Liver (tissue), 9 donors: ENCODE results near the gene CHN1. TPM values are rescaled to one million over a fixed set of nuclear protein-coding genes. Genes with fewer than 3 reads are reported as not detected.

Experiments used
- DNase-seq: peaks from one replicate; pipeline ENCODE4 v3.0.0-alpha.2; 2017; ENCODE audit warnings: low spot score
- H3K27ac ChIP-seq, 2 donors: one replicate each; pipeline ENCODE4 v1.7.0; 2013; ENCODE audit warnings: inconsistent platforms in 2 of 2, low read length in 2 of 2, control low read depth in 1 of 2, low read depth in 1 of 2, mild to moderate bottlenecking in 1 of 2
- H3K27me3 ChIP-seq, 4 donors: one replicate each; pipeline versions ENCODE4 v1.6.1 to v1.7.0; 2013; ENCODE audit warnings: low read length in 3 of 4, inconsistent platforms in 1 of 4, mild to moderate bottlenecking in 1 of 4, moderate library complexity in 1 of 4; ENCODE audit not compliant: control insufficient read depth in 4 of 4, insufficient read depth in 4 of 4
- H3K36me3 ChIP-seq, 4 donors: one replicate each; pipeline versions ENCODE4 v1.6.1 to v1.7.0; 2013; ENCODE audit warnings: low read length in 3 of 4, mild to moderate bottlenecking in 3 of 4, low read depth in 1 of 4, moderate library complexity in 1 of 4; ENCODE audit not compliant: control insufficient read depth in 4 of 4, insufficient read depth in 3 of 4
- H3K4me1 ChIP-seq, 4 donors: one replicate each; pipeline versions ENCODE4 v1.6.1 to v1.7.0; 2013; ENCODE audit warnings: low read length in 3 of 4, mild to moderate bottlenecking in 3 of 4, moderate library complexity in 1 of 4; ENCODE audit not compliant: control insufficient read depth in 4 of 4, insufficient read depth in 4 of 4
- H3K4me3 ChIP-seq, 3 donors: one replicate each; pipeline versions ENCODE4 v1.6.1 to v1.7.0; 2013; ENCODE audit warnings: low read length in 3 of 3, control low read depth in 1 of 3, low read depth in 1 of 3, mild to moderate bottlenecking in 1 of 3
- H3K9ac ChIP-seq, 2 donors: one replicate each; pipeline ENCODE4 v1.7.0; 2013; ENCODE audit warnings: low read length in 2 of 2, mild to moderate bottlenecking in 2 of 2, moderate library complexity in 2 of 2, control low read depth in 1 of 2, low read depth in 1 of 2
- H3K9me3 ChIP-seq, 4 donors: one replicate each; pipeline versions ENCODE4 v1.6.1 to v1.7.0; 2013; ENCODE audit warnings: low read length in 3 of 4; ENCODE audit not compliant: control insufficient read depth in 4 of 4
- CTCF ChIP-seq: fragments of 150-350 bp; IDR thresholded peaks from 2 replicates; pipeline ENCODE4 v1.5.1; 2017; ENCODE audit warnings: improper control_type of control experiment, low read depth, low read length; ENCODE audit not compliant: missing input control
- EGR1 ChIP-seq, 2 donors: IDR thresholded peaks; 2 replicates each; pipeline ENCODE4 v1.6.1; 2016 to 2018; ENCODE audit warnings: antibody characterized with exemption in 2 of 2, low read depth in 2 of 2
- FOXA1 ChIP-seq: IDR thresholded peaks from 2 replicates; pipeline ENCODE4 v1.6.1; 2016; ENCODE audit warnings: antibody characterized with exemption
- FOXA2 ChIP-seq: IDR thresholded peaks from 2 replicates; pipeline ENCODE4 v1.6.1; 2016; ENCODE audit warnings: antibody characterized with exemption
- GABPA ChIP-seq, 2 donors: IDR thresholded peaks in 1 of 2; conservative IDR thresholded peaks in 1 of 2; 2 replicates each; pipeline ENCODE4 v1.6.1; 2016; ENCODE audit warnings: antibody characterized with exemption in 2 of 2, mild to moderate bottlenecking in 1 of 2, moderate library complexity in 1 of 2
- HNF4A ChIP-seq, 2 donors: conservative IDR thresholded peaks; 2 replicates each; pipeline ENCODE4 v1.6.1; 2016; ENCODE audit warnings: antibody characterized with exemption in 2 of 2, mild to moderate bottlenecking in 2 of 2
- HNF4G ChIP-seq: IDR thresholded peaks from 2 replicates; pipeline ENCODE4 v1.6.1; 2016; ENCODE audit warnings: antibody characterized with exemption
- JUND ChIP-seq, 2 donors: IDR thresholded peaks; 2 replicates each; pipeline ENCODE4 v1.6.1; 2016; ENCODE audit warnings: antibody characterized with exemption in 2 of 2
- MAX ChIP-seq: IDR thresholded peaks from 2 replicates; pipeline ENCODE4 v1.6.1; 2016; ENCODE audit warnings: antibody characterized with exemption
- NR2F2 ChIP-seq: IDR thresholded peaks from 2 replicates; pipeline ENCODE4 v1.6.1; 2016; ENCODE audit warnings: antibody characterized with exemption
- RAD21 ChIP-seq, 2 donors: IDR thresholded peaks; 2 replicates each; pipeline ENCODE4 v1.6.1; 2016; ENCODE audit warnings: antibody characterized with exemption in 2 of 2, mild to moderate bottlenecking in 2 of 2
- RXRA ChIP-seq, 2 donors: IDR thresholded peaks; 2 replicates each; pipeline ENCODE4 v1.6.1; 2017 to 2018; ENCODE audit warnings: antibody characterized with exemption in 2 of 2, mild to moderate bottlenecking in 1 of 2
- SP1 ChIP-seq: IDR thresholded peaks from 2 replicates; pipeline ENCODE4 v1.6.1; 2018; ENCODE audit warnings: antibody characterized with exemption, mild to moderate bottlenecking
- TAF1 ChIP-seq: conservative IDR thresholded peaks from 2 replicates; pipeline ENCODE4 v1.6.1; 2016; ENCODE audit warnings: antibody characterized with exemption, mild to moderate bottlenecking
- YY1 ChIP-seq: IDR thresholded peaks from 2 replicates; pipeline ENCODE4 v1.6.1; 2016; ENCODE audit warnings: antibody characterized with exemption, mild to moderate bottlenecking
- ZBTB33 ChIP-seq: IDR thresholded peaks from 2 replicates; pipeline ENCODE4 v1.6.1; 2016; ENCODE audit warnings: antibody characterized with exemption
- WGBS: extraction: QIAGEN DNeasy Blood & Tissue Kit; methylation state at CpG from one replicate; pipeline ENCODE4 v1.1.7; 2013; 5-methylcytosine and 5-hydroxymethylcytosine counted together
- polyA plus RNA-seq, 2 donors: library from polyadenylated mRNA; stranded (reverse) in 1 of 2; unstranded in 1 of 2; fragments of 200-250 nt in 1 of 2; fragments of >200 nt in 1 of 2; fragmentation: Nextera tagmentation in 1 of 2; extraction: Ambion mirVana in 1 of 2; gene quantifications; one replicate each; pipeline versions ENCODE4 v1.2.1 to v1.2.3, GENCODE V29; 2013 to 2015
- total RNA-seq, 2 donors: library from RNA; depleted of rRNA; stranded (reverse); fragments of >200 nt; gene quantifications; one replicate each; pipeline ENCODE4 v1.2.3, GENCODE V29; 2014
- TF ChIP-seq, protein P1 (sequence below): IDR thresholded peaks from 2 replicates; pipeline ENCODE4 v1.6.1; 2016; ENCODE audit warnings: antibody characterized with exemption, mild to moderate bottlenecking
- TF ChIP-seq, protein P2 (sequence below): IDR thresholded peaks from 2 replicates; pipeline ENCODE4 v1.6.1; 2016; ENCODE audit warnings: antibody characterized with exemption
- donor health status: healthy.
- donor health status: healthy.
- donor health status: healthy.
- donor health status: healthy.
- donor health status: healthy.

CHN1 gene
- total and polyA plus RNA-seq, 4 donors, result 0.66 to 1.6 (median 1.1) TPM

DNA sequence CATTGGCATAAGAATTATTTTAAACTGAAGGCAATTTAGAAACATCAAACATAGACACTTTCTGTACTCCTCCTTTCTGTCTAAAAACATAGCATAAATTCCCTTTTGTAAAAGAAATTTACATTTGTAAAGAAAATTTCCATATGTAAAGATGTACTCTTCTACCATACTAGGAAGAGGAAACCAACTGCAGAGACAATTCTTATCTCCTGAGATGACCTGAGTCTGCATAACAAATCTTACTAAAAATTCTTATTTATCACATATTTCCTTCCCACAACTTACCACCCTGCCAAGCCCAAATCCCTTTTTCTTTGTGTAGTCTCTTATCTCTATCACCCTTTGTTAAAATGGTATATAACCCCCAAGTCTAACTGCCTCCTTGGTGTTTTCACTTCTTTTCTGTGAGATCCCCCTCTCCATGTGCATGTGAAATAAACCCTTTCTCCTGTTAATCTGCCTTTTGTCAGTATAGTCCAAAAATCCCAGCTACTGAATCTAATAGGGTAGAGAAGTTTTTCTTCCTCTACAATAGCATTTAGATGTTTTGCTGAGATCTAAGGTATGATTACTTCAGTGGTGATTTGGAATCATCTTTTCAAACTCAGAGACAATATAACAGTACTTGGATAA lies 81.0 kb downstream of the CHN1 start:
- TF ChIP-seq GABPA (IDR thresholded peaks at IDR 0.05 in 1 of 2, conservative IDR thresholded peaks at IDR 0.05 in 1 of 2), result no peak
- no peak for DNase-seq
- Histone ChIP-seq H3K4me3 (no peak overlapping the region), H3K9ac (no peak overlapping the region), H3K27ac (no peak overlapping the region), H3K9me3 (no peaks in the 10 kb centered on the region), H3K27me3 (no peaks in the 10 kb centered on the region), H3K4me1 (no peaks in the 10 kb centered on the region), H3K36me3 (no peaks in the 10 kb centered on the region)

DNA sequence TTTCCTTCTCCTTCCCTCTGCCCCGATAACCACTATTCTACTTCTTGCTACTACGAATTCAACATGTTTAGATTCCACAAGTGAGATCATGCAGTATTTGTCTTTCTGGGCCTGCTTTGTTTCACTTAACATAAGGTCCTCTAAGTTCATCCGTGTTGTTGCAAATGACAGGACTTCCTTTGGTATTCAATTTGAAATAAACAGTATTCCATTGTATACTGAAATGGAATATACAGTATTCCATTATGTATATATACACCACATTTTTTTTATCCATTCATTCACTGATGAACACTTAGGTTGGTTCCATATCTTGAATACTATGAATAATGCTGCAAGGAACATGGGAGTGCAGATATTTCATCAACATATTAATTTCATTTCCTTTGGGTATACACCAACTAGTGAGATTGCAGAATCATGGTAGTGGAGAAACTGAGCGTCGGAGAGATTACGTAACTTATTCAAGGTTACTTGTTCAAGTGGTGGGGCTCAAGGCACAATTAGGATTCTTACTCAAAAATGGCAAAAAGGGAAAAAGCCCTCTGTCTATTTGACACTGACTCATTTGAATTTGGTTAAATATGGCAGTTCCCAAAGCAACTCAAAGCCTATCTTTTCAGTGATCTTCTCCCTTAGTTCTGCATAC lies 85.1 kb downstream of the CHN1 start:
- no peak for DNase-seq
- no peak overlapping the region for H3K9ac ChIP-seq
- H3K4me3 ChIP-seq, result no peak overlapping the region
- H3K4me1 ChIP-seq, result peaks cover 0 to 1% (median 0%) of the 10 kb centered on the region in 4 donors
- no peaks in the 10 kb centered on the region for H3K9me3 ChIP-seq
- no peaks in the 10 kb centered on the region for H3K27me3 ChIP-seq
- TF ChIP-seq NR2F2, result no peak
- TF ChIP-seq FOXA1, result no peak
- no peak for TF ChIP-seq SP1
- TF ChIP-seq RXRA (IDR thresholded peaks at IDR 0.05), result no peak
- no peak for TF ChIP-seq GABPA (IDR thresholded peaks at IDR 0.05 in 1 of 2, conservative IDR thresholded peaks at IDR 0.05 in 1 of 2)
- TF ChIP-seq, protein P1, sequence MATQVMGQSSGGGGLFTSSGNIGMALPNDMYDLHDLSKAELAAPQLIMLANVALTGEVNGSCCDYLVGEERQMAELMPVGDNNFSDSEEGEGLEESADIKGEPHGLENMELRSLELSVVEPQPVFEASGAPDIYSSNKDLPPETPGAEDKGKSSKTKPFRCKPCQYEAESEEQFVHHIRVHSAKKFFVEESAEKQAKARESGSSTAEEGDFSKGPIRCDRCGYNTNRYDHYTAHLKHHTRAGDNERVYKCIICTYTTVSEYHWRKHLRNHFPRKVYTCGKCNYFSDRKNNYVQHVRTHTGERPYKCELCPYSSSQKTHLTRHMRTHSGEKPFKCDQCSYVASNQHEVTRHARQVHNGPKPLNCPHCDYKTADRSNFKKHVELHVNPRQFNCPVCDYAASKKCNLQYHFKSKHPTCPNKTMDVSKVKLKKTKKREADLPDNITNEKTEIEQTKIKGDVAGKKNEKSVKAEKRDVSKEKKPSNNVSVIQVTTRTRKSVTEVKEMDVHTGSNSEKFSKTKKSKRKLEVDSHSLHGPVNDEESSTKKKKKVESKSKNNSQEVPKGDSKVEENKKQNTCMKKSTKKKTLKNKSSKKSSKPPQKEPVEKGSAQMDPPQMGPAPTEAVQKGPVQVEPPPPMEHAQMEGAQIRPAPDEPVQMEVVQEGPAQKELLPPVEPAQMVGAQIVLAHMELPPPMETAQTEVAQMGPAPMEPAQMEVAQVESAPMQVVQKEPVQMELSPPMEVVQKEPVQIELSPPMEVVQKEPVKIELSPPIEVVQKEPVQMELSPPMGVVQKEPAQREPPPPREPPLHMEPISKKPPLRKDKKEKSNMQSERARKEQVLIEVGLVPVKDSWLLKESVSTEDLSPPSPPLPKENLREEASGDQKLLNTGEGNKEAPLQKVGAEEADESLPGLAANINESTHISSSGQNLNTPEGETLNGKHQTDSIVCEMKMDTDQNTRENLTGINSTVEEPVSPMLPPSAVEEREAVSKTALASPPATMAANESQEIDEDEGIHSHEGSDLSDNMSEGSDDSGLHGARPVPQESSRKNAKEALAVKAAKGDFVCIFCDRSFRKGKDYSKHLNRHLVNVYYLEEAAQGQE, result no peak
- TF ChIP-seq JUND (IDR thresholded peaks at IDR 0.05), result no peak
- no peak for TF ChIP-seq FOXA2
- no peak for TF ChIP-seq CTCF
- no peak for TF ChIP-seq EGR1 (IDR thresholded peaks at IDR 0.05; ENCODE audit: low read depth in 2 of 2)
- TF ChIP-seq, protein P2, sequence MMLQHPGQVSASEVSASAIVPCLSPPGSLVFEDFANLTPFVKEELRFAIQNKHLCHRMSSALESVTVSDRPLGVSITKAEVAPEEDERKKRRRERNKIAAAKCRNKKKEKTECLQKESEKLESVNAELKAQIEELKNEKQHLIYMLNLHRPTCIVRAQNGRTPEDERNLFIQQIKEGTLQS, result no peak
- no peak for TF ChIP-seq HNF4G
- TF ChIP-seq MAX, result no peak
- no peak for TF ChIP-seq HNF4A (conservative IDR thresholded peaks at IDR 0.05)
- no peak for TF ChIP-seq YY1
- no peak for TF ChIP-seq TAF1
- TF ChIP-seq RAD21 (IDR thresholded peaks at IDR 0.05), result no peak
- no peak for TF ChIP-seq ZBTB33
- whole genome bisulfite sequencing, result 75% methylated on average over 6 of the region's 6 CpGs
- no peaks in the 10 kb centered on the region for H3K36me3 ChIP-seq
- H3K27ac ChIP-seq, result no peak overlapping the region
